SK-N-SH treated with all-trans-retinoic acid at 6 μM for 48 hours (cell line): ENCODE data around the gene HSD17B1.

ENCODE experiments used
- ARNTL ChIP-seq: fragments of 450-650 bp; formaldehyde crosslinking; IDR thresholded peaks from 2 replicates; pipeline ENCODE4 v1.5.0; 2020; ENCODE audit warnings: low read depth, mild to moderate bottlenecking, moderate library complexity, borderline replicate concordance
- BACH2 ChIP-seq: fragments of 250-450 bp; sonication (Bioruptor Pico); IDR thresholded peaks from 2 replicates; pipeline ENCODE4 v1.9.0; 2021; ENCODE audit warnings: mild to moderate bottlenecking, borderline replicate concordance
- ZC3H10 ChIP-seq: fragments of 250-450 bp; sonication (Bioruptor Pico); IDR thresholded peaks from 2 replicates; pipeline ENCODE4 v1.5.1; 2021; ENCODE audit warnings: mild to moderate bottlenecking, moderate library complexity

DNA sequence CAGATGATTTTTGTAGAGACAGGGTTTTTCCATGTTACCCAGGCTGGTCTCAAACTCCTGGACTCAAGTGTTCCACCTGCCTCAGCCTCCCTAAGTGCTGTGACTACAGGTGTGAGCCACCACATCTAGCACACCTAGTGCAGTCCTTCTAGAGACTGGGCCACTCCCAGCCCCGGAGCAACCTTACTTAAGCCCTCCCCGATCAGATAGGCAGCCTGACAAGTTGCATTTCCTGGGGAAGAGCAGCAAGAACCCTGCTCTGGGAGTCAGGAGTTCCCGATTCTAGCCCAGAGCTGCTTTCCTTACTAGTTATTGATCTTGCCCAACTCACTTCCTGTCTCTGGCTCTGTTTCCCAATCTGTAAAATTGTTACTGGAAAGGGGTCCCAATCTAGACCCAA is 23.7 kb upstream of the HSD17B1 start:
- TF ChIP-seq ZC3H10 (CRISPR knock-in tag) = no peak
- no peak for TF ChIP-seq BACH2 (CRISPR knock-in tag)
- no peak for TF ChIP-seq ARNTL (CRISPR knock-in tag)
